Ascending aorta (tissue), 2 donors: ENCODE results near the gene HSPH1. TPM values are rescaled to one million over a fixed set of nuclear protein-coding genes. Genes with fewer than 3 reads are reported as not detected.

Source experiments
- DNase-seq, 2 donors: peaks; one replicate each; pipeline ENCODE4 v3.0.0-alpha.2; 2019; ENCODE audit warnings: low spot score in 2 of 2
- H3K27ac ChIP-seq, 2 donors: fragments of 200-600 bp; sonication (generic); one replicate each; pipeline ENCODE4 v1.5.1; 2016 to 2017; ENCODE audit warnings: mild to moderate bottlenecking in 1 of 2
- H3K27me3 ChIP-seq: fragments of 200-600 bp; sonication (generic); one replicate; pipeline ENCODE4 v1.5.1; 2017
- H3K36me3 ChIP-seq, 2 donors: fragments of 200-600 bp; sonication (generic); one replicate each; pipeline ENCODE4 v1.5.1; 2016
- H3K4me1 ChIP-seq, 2 donors: fragments of 200-600 bp; sonication (generic); one replicate each; pipeline ENCODE4 v1.5.1; 2016 to 2017; ENCODE audit warnings: mild to moderate bottlenecking in 1 of 2
- H3K4me3 ChIP-seq, 2 donors: fragments of 200-600 bp; sonication (generic); one replicate each; pipeline ENCODE4 v1.5.1; 2016 to 2017; ENCODE audit warnings: mild to moderate bottlenecking in 1 of 2
- H3K9me3 ChIP-seq, 2 donors: fragments of 200-600 bp; sonication (generic); one replicate each; pipeline ENCODE4 v1.5.1; 2016
- intact Hi-C: fragments of 100-400 bp; cut with DNase I; formaldehyde crosslinking; loops from one replicate; pipeline ENCODE4 v1.15.1; 2023
- total RNA-seq: library from RNA; depleted of rRNA; stranded (reverse); fragments of >200 nt; gene quantifications from one replicate; pipeline ENCODE4 v1.1.0, GENCODE V29; 2016
- TF ChIP-seq, protein P1 (sequence below), 3 experiments: fragments of 200-600 bp in 2 of 3; fragments of 450-650 bp in 1 of 3; sonication (generic) in 2 of 3; IDR thresholded peaks; one replicate each; pipeline ENCODE4 v1.5.1; 2016 to 2019; ENCODE audit warnings: antibody characterized with exemption in 3 of 3, mild to moderate bottlenecking in 1 of 3, moderate library complexity in 1 of 3

Gene HSPH1
- total RNA-seq, 1 donor from 2014 or later: 20.6 TPM

DNA sequence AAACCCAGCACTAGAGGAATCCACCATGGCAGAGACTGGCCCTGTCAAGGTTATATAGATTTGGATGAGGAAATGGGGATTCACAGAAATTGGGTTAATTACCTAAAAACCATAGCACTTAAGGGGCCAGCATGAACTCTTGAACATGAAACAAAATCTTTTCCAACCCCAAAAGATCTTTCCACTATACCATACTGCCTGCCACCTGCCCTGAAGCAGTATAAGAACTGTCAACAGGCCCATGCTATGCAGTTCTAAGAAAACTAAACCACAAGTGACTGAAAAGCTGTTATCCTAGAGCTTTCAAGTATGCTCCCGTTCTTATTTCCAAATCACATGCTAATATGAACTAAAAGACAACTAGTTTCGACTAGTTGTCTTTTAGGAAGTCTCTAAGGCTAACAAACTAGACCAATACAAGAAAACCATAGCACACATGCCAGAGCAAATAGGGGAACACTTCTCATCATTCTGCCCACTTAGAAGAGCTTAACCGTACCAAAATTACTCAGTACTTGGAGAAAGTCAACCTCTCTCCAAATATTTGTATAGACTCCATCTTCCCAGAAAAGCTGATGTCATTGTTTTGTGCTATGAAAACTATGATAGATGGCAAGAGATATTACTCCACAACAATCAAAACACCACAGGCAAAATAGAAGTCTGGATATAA, 27.5 kb downstream of the HSPH1 start:
- DNase-seq: no peak
- H3K4me1 ChIP-seq: no peaks in the 10 kb centered on the region
- peaks cover 23 to 55% of the 10 kb centered on the region in 2 donors for H3K36me3 ChIP-seq
- H3K27me3 ChIP-seq: no peaks in the 10 kb centered on the region
- intact Hi-C loops: no loop called here
- TF ChIP-seq, protein P1, sequence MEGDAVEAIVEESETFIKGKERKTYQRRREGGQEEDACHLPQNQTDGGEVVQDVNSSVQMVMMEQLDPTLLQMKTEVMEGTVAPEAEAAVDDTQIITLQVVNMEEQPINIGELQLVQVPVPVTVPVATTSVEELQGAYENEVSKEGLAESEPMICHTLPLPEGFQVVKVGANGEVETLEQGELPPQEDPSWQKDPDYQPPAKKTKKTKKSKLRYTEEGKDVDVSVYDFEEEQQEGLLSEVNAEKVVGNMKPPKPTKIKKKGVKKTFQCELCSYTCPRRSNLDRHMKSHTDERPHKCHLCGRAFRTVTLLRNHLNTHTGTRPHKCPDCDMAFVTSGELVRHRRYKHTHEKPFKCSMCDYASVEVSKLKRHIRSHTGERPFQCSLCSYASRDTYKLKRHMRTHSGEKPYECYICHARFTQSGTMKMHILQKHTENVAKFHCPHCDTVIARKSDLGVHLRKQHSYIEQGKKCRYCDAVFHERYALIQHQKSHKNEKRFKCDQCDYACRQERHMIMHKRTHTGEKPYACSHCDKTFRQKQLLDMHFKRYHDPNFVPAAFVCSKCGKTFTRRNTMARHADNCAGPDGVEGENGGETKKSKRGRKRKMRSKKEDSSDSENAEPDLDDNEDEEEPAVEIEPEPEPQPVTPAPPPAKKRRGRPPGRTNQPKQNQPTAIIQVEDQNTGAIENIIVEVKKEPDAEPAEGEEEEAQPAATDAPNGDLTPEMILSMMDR (IDR thresholded peaks at IDR 0.05): no peak
- H3K27ac ChIP-seq: no peak overlapping the region
- no peak overlapping the region for H3K4me3 ChIP-seq
- no peaks in the 10 kb centered on the region for H3K9me3 ChIP-seq

DNA sequence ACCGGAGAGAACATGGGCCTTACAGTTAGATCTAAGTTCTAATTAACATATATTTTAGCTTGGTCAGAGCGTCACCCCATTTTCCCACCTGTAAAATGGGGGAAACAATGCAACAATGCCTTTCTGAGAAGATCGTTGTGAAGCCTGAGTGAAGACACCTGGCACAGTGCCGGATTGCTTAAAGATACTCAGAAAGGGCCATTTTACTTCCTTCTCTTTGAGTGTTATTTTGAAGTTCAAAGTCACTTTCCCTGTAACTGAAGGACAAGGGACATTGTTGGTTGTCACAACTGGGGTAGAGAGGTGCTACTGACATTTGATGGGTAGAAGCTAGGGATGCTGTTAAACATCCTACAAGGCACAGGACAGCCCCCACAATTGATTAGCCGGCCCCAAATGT, 28.1 kb downstream of the HSPH1 start:
- Histone ChIP-seq H3K27ac (no peak overlapping the region), H3K9me3 (no peaks in the 10 kb centered on the region), H3K27me3 (no peaks in the 10 kb centered on the region), H3K4me1 (no peaks in the 10 kb centered on the region), H3K4me3 (no peak overlapping the region), H3K36me3 (peaks cover 20 to 50% of the 10 kb centered on the region in 2 donors)
- intact Hi-C loops: no loop called here
- TF ChIP-seq, protein P1 (IDR thresholded peaks at IDR 0.05): no peak
- DNase-seq: no peak

DNA sequence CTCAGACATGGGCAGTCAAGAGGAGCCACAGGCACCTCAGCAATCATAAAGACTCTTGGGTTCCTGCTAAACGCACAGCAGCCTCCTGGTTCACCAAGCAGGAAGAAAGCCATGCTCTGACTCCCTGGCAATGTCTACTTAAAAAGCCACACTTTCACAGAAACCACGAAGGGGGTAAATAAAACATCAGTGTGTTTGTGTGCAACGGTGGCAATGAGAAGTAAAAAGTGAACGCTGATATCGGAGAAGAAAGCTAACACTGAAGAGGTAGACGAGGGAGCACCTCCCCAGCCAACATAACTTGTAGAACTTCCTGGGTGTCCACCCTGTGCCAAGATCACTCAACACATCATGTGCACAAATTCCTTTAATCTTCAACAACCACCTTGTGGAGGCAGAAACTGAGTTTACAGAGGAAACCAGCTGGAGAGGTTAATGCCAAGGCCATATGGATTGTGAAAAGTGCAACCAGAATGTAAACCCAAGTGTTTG, 30.2 kb downstream of the HSPH1 start:
- H3K4me1 ChIP-seq: no peaks in the 10 kb centered on the region
- no peak for DNase-seq
- TF ChIP-seq, protein P1 (IDR thresholded peaks at IDR 0.05): no peak
- H3K4me3 ChIP-seq: no peak overlapping the region
- intact Hi-C loops: no loop called here
- H3K36me3 ChIP-seq: peaks cover 6 to 30% of the 10 kb centered on the region in 2 donors
- H3K9me3 ChIP-seq: no peaks in the 10 kb centered on the region
- no peaks in the 10 kb centered on the region for H3K27me3 ChIP-seq
- no peak overlapping the region for H3K27ac ChIP-seq

DNA sequence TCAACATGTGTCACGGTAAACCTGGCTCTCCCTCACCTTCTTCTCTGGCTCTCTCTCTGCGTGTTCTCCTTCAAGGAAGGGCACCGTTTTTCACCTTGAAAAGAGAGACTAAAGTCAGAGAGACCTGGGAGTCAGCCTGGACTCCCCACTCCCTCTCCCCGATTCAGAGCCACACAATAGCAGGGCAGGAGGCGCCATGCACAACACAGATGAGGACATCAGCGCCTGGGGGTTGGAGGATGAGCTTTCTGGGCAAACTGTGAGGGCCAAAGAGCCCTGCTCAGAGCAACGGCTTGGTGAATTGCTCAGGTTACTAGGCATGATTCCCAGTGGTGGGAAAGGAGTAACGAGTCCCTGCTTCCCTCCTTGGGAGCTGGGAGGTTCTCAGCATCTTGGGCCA, 32.3 kb downstream of the HSPH1 start:
- peaks cover 0 to 13% of the 10 kb centered on the region in 2 donors for H3K36me3 ChIP-seq
- no peak for DNase-seq
- H3K4me3 ChIP-seq: no peak overlapping the region
- no peaks in the 10 kb centered on the region for H3K27me3 ChIP-seq
- no peak overlapping the region for H3K27ac ChIP-seq
- no peaks in the 10 kb centered on the region for H3K9me3 ChIP-seq
- H3K4me1 ChIP-seq: no peaks in the 10 kb centered on the region
- intact Hi-C loops: no loop called here
- TF ChIP-seq, protein P1 (IDR thresholded peaks at IDR 0.05): no peak

DNA sequence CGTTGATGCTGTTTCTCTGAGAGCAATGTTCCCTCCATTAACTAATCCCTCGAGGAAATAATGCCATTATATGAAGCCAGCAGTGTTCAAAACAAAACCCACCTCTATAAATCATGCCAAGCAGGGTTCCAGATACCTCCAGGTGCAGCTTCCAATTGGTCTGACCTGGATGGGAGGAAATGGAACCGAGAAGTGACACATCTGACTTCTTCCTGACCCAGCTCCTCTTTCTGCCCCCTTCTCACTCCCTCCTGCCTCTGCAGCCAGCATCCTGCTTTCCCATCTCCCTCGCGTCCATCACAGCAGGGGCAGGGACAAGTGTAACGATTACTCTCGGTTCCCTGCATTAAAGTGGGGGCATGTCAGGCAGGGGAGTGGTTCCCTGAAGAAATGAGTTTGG, 37.5 kb downstream of the HSPH1 start:
- TF ChIP-seq, protein P1 (IDR thresholded peaks at IDR 0.05): no peak
- Histone ChIP-seq H3K36me3 (no peaks in the 10 kb centered on the region), H3K27me3 (no peaks in the 10 kb centered on the region), H3K27ac (no peak overlapping the region), H3K9me3 (no peaks in the 10 kb centered on the region), H3K4me1 (no peaks in the 10 kb centered on the region), H3K4me3 (no peak overlapping the region)
- no peak for DNase-seq
- intact Hi-C loops: no loop called here
